GM23338 (cell line): Measurements from ENCODE around the gene PTPN20. TPM values are rescaled to one million over a fixed set of nuclear protein-coding genes. Genes with fewer than 3 reads are reported as not detected.

Experiments used
- ATAC-seq: fragments of 200-7000 bp; cut with Tn5 transposase; 3 replicates; pipeline ENCODE4 v1.9.1; 2020
- DNase-seq: peaks from one replicate; pipeline ENCODE4 v3.0.0-alpha.2; 2015; ENCODE audit warnings: low spot score
- H2AFZ ChIP-seq: fragments of 200-600 bp; sonication (generic); 2 replicates; pipeline ENCODE4 v1.8.0; 2016; ENCODE audit warnings: antibody characterized with exemption, mild to moderate bottlenecking, moderate library complexity
- H3F3A ChIP-seq: fragments of 200-600 bp; sonication (generic); replicated peaks from 2 replicates; pipeline ENCODE4 v1.8.0; 2017; ENCODE audit warnings: antibody characterized with exemption, mixed run types, low read depth
- H3K27ac ChIP-seq: fragments of 200-600 bp; sonication (generic); 2 replicates; pipeline ENCODE4 v1.6.1; 2016; ENCODE audit warnings: low read depth
- H3K27me3 ChIP-seq: fragments of 200-600 bp; sonication (generic); 2 replicates; pipeline ENCODE4 v1.8.0; 2016; ENCODE audit warnings: mild to moderate bottlenecking, mixed run types, moderate library complexity; ENCODE audit not compliant: insufficient read depth
- H3K36me3 ChIP-seq: fragments of 200-600 bp; sonication (generic); 2 replicates; pipeline ENCODE4 v1.8.0; 2016; ENCODE audit warnings: mild to moderate bottlenecking; ENCODE audit not compliant: insufficient read depth
- H3K4me1 ChIP-seq: fragments of 200-600 bp; sonication (generic); 2 replicates; pipeline ENCODE4 v1.8.0; 2016; ENCODE audit warnings: mild to moderate bottlenecking, moderate library complexity; ENCODE audit not compliant: insufficient read depth
- H3K4me2 ChIP-seq: fragments of 200-600 bp; sonication (generic); 2 replicates; pipeline ENCODE4 v1.7.1; 2017; ENCODE audit warnings: mixed run types
- H3K4me3 ChIP-seq: fragments of 200-600 bp; sonication (generic); 2 replicates; pipeline ENCODE4 v1.6.1; 2016; ENCODE audit warnings: mixed run types
- H3K79me2 ChIP-seq: fragments of 200-600 bp; sonication (generic); replicated peaks from 2 replicates; pipeline ENCODE4 v1.8.0; 2017; ENCODE audit warnings: mild to moderate bottlenecking; ENCODE audit not compliant: insufficient read depth
- H3K9me2 ChIP-seq: fragments of 200-600 bp; sonication (generic); 2 replicates; pipeline ENCODE4 v1.8.0; 2017; ENCODE audit not compliant: insufficient read depth
- H4K20me1 ChIP-seq: fragments of 200-600 bp; sonication (generic); replicated peaks from 2 replicates; pipeline ENCODE4 v1.8.0; 2017; ENCODE audit warnings: mild to moderate bottlenecking; ENCODE audit not compliant: insufficient read depth
- H3K27ac Mint-ChIP-seq: 2 replicates; pipeline ENCODE4 v1.8.0; 2020; ENCODE audit warnings: inconsistent platforms, mild to moderate bottlenecking, moderate library complexity, mixed read lengths
- H3K27me3 Mint-ChIP-seq: 3 replicates; pipeline ENCODE4 v1.8.0; 2022; ENCODE audit warnings: low read depth, mild to moderate bottlenecking, moderate library complexity, mixed read lengths, inconsistent platforms; ENCODE audit not compliant: insufficient read depth, poor library complexity
- H3K36me3 Mint-ChIP-seq: 3 replicates; pipeline ENCODE4 v1.8.0; 2021; ENCODE audit warnings: low read depth, mild to moderate bottlenecking, inconsistent platforms, moderate library complexity, mixed read lengths
- H3K4me1 Mint-ChIP-seq: 3 replicates; pipeline ENCODE4 v1.8.0; 2020; ENCODE audit warnings: mild to moderate bottlenecking, inconsistent platforms, mixed read lengths
- H3K4me3 Mint-ChIP-seq: 3 replicates; pipeline ENCODE4 v1.8.0; 2021; ENCODE audit warnings: moderate library complexity, mild to moderate bottlenecking, inconsistent platforms, mixed read lengths
- H3K9me3 Mint-ChIP-seq: 3 replicates; pipeline ENCODE4 v1.8.0; 2020; ENCODE audit warnings: moderate library complexity, mild to moderate bottlenecking, inconsistent platforms, mixed read lengths
- CREB1 ChIP-seq: fragments of 250-450 bp; sonication (Bioruptor Pico); IDR thresholded peaks from 2 replicates; pipeline ENCODE4 v1.5.0; 2020; ENCODE audit warnings: low read depth, mild to moderate bottlenecking, moderate library complexity
- EZH2phosphoT487 ChIP-seq: fragments of 200-600 bp; sonication (generic); IDR thresholded peaks from one replicate; pipeline ENCODE4 v1.8.1; 2018; ENCODE audit warnings: antibody characterized with exemption; ENCODE audit not compliant: unreplicated experiment
- NANOG ChIP-seq: IDR thresholded peaks from 2 replicates; pipeline ENCODE4 v1.6.1; 2016; ENCODE audit warnings: antibody characterized with exemption, borderline replicate concordance
- STAT1 ChIP-seq: IDR thresholded peaks from one replicate; pipeline ENCODE4 v1.6.1; 2016; ENCODE audit warnings: antibody characterized with exemption; ENCODE audit not compliant: unreplicated experiment
- ZNF114 ChIP-seq: fragments of 250-450 bp; sonication (Bioruptor Pico); IDR thresholded peaks from 2 replicates; pipeline ENCODE4 v1.5.0; 2020; ENCODE audit warnings: mild to moderate bottlenecking, moderate library complexity
- ZNF331 ChIP-seq: fragments of 250-450 bp; sonication (Bioruptor Pico); IDR thresholded peaks from 2 replicates; pipeline ENCODE4 v1.5.0; 2020; ENCODE audit warnings: low read depth, mild to moderate bottlenecking, moderate library complexity
- polyA plus RNA-seq: library from polyadenylated mRNA; unstranded; fragments of >200 nt; fragmentation: Nextera tagmentation; extraction: Ambion mirVana; gene quantifications from 2 replicates; pipeline ENCODE4 v1.2.1, GENCODE V29; 2016
- total RNA-seq: library from RNA; depleted of rRNA; stranded (reverse); fragments of >200 nt; shearing (Covaris generic); gene quantifications from 2 replicates; pipeline ENCODE4 v1.2.3, GENCODE V29; 2014
- TF ChIP-seq, protein P1 (sequence below): IDR thresholded peaks from one replicate; pipeline ENCODE4 v1.6.1; 2018; ENCODE audit warnings: antibody characterized with exemption; ENCODE audit not compliant: unreplicated experiment
- TF ChIP-seq, protein P2 (sequence below), 2 experiments: fragments of 200-600 bp in 1 of 2; sonication (generic) in 1 of 2; conservative IDR thresholded peaks; 2 replicates each; pipeline versions ENCODE4 v1.5.1 to v1.6.1; 2016 to 2017; ENCODE audit warnings: antibody characterized with exemption in 2 of 2, low read depth in 2 of 2, mild to moderate bottlenecking in 2 of 2, moderate library complexity in 1 of 2
- TF ChIP-seq, protein P3 (sequence below): IDR thresholded peaks from 2 replicates; pipeline ENCODE4 v1.6.1; 2016; ENCODE audit warnings: antibody characterized with exemption

Gene PTPN20
- total and polyA plus RNA-seq, 2 experiments from 2014 or later, result 0.13 TPM; not detected in 1

DNA sequence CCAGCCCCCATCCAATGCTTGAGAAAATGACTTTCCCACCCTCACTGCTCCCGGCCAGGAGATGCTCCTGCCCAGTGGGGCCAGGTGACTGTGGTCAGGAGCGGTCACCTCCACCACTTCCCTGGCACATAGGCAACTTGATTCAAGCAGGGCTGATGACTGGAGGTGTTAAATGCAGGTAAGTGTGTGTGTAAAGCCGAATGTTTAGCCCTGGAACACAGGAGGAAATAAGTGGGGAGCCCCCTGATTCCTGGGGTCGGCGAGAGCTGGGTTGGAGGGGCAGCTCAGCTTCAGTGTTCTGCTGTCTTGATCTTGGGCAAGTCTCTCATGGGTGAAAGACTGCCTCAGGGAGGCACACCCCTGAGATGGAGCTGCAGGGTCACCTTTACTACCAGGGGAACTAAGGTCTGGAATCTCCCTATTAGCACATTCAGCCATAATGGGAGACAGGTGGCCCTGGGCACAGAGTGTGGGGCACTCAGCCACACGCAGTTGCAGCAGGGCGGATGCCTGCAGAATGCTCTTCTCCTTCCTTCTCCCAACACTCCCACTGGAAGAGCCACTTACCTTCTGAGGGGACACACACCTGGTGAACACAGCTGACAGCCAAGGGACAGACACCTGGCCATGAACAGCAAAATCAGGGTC lies 124.1 kb downstream of the PTPN20 start (continued):
- TF ChIP-seq CREB1 (no peak), EZH2phosphoT487 (no peak), NANOG (no peak), ZNF331 (CRISPR knock-in tag) (no peak), STAT1 (no peak), ZNF114 (CRISPR knock-in tag) (no peak)
- TF ChIP-seq, protein P1, sequence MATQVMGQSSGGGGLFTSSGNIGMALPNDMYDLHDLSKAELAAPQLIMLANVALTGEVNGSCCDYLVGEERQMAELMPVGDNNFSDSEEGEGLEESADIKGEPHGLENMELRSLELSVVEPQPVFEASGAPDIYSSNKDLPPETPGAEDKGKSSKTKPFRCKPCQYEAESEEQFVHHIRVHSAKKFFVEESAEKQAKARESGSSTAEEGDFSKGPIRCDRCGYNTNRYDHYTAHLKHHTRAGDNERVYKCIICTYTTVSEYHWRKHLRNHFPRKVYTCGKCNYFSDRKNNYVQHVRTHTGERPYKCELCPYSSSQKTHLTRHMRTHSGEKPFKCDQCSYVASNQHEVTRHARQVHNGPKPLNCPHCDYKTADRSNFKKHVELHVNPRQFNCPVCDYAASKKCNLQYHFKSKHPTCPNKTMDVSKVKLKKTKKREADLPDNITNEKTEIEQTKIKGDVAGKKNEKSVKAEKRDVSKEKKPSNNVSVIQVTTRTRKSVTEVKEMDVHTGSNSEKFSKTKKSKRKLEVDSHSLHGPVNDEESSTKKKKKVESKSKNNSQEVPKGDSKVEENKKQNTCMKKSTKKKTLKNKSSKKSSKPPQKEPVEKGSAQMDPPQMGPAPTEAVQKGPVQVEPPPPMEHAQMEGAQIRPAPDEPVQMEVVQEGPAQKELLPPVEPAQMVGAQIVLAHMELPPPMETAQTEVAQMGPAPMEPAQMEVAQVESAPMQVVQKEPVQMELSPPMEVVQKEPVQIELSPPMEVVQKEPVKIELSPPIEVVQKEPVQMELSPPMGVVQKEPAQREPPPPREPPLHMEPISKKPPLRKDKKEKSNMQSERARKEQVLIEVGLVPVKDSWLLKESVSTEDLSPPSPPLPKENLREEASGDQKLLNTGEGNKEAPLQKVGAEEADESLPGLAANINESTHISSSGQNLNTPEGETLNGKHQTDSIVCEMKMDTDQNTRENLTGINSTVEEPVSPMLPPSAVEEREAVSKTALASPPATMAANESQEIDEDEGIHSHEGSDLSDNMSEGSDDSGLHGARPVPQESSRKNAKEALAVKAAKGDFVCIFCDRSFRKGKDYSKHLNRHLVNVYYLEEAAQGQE, result no peak
- TF ChIP-seq, protein P2, sequence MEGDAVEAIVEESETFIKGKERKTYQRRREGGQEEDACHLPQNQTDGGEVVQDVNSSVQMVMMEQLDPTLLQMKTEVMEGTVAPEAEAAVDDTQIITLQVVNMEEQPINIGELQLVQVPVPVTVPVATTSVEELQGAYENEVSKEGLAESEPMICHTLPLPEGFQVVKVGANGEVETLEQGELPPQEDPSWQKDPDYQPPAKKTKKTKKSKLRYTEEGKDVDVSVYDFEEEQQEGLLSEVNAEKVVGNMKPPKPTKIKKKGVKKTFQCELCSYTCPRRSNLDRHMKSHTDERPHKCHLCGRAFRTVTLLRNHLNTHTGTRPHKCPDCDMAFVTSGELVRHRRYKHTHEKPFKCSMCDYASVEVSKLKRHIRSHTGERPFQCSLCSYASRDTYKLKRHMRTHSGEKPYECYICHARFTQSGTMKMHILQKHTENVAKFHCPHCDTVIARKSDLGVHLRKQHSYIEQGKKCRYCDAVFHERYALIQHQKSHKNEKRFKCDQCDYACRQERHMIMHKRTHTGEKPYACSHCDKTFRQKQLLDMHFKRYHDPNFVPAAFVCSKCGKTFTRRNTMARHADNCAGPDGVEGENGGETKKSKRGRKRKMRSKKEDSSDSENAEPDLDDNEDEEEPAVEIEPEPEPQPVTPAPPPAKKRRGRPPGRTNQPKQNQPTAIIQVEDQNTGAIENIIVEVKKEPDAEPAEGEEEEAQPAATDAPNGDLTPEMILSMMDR (conservative IDR thresholded peaks at IDR 0.05; ENCODE audit: low read depth in 2 of 2), result no peak
- TF ChIP-seq, protein P3, sequence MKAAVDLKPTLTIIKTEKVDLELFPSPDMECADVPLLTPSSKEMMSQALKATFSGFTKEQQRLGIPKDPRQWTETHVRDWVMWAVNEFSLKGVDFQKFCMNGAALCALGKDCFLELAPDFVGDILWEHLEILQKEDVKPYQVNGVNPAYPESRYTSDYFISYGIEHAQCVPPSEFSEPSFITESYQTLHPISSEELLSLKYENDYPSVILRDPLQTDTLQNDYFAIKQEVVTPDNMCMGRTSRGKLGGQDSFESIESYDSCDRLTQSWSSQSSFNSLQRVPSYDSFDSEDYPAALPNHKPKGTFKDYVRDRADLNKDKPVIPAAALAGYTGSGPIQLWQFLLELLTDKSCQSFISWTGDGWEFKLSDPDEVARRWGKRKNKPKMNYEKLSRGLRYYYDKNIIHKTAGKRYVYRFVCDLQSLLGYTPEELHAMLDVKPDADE, result no peak

DNA sequence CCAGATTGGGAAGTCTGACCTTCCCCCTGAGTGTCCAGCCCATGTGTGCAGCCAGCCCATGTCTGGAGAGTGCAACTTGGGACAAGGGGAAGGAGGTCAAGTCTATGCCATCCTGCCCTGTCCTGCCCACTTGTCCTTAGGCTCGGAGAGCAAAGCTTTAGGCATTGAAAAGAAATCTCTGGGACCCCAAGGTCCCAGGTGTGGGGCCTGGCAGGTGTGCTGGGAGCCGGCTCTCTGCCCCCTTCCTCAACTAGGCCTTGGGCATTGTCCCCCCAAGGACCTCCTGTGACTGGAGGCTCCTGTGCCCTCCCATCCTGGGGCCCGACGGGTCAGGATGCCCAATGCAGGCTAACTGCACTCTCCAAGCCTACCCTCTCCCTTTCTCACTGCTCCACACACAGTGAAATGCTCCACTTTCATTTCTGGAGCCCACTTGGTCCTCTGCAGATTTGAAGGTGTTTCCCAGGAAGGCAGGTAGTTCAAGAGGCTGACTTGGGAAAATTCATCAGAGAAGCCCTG lies 124.7 kb downstream of the PTPN20 start:
- H3K27ac ChIP-seq, result no peak overlapping the region
- ATAC-seq (no peak), DNase-seq (no peak)
- Mint-ChIP-seq H3K4me3 (no peak overlapping the region), H3K9me3 (no peaks in the 10 kb centered on the region), H3K4me1 (peaks cover 4% of the 10 kb centered on the region; the same call in 2 of the 3 replicates), H3K27ac (no peak overlapping the region), H3K27me3 (peaks cover 4% of the 10 kb centered on the region), H3K36me3 (no peaks in the 10 kb centered on the region)
- H3K4me3 ChIP-seq, result no peak overlapping the region
- no peaks in the 10 kb centered on the region for H4K20me1 ChIP-seq
- H3K9me2 ChIP-seq, result no peaks in the 10 kb centered on the region; the same call in 1 of the 2 replicates
- TF ChIP-seq ZNF331 (CRISPR knock-in tag), result no peak
- TF ChIP-seq STAT1, result no peak
- no peak for TF ChIP-seq EZH2phosphoT487
- no peaks in the 10 kb centered on the region for H3K4me1 ChIP-seq
- no peaks in the 10 kb centered on the region for H3K79me2 ChIP-seq
- H3K27me3 ChIP-seq, result no peaks in the 10 kb centered on the region
- H3F3A ChIP-seq, result no peaks in the 10 kb centered on the region
- H3K36me3 ChIP-seq, result no peaks in the 10 kb centered on the region
- no peak overlapping the region for H3K4me2 ChIP-seq
- H2AFZ ChIP-seq, result no peak overlapping the region; the same call in 1 of the 2 replicates
